ENCODE results near the gene TMEM87B.
A peak's percentile ranks its signal among the peaks of the same experiment; 100 is the strongest.
"Not testable (repeated sequence)": the region's sequence is repeated elsewhere in the genome, so short reads cannot be mapped to it uniquely, and the experiment has no call there.

Gene TMEM87B

GRCh38 chr2:112033600-112033999 lies 21.5 kb upstream of the TMEM87B start:
- DNase-seq, result no peak

- no peak for DNase-seq
These were observed 20.1 kb upstream of the TMEM87B start for GRCh38 chr2:112034924-112035323.

GRCh38 chr2:112035786-112036185 lies 19.3 kb upstream of the TMEM87B start:
- DNase-seq, result no peak

- not testable (repeated sequence) for DNase-seq
These were observed 15.5 kb upstream of the TMEM87B start for GRCh38 chr2:112039556-112039955.

GRCh38 chr2:112040066-112040465 lies 15.0 kb upstream of the TMEM87B start:
- not testable (repeated sequence) for DNase-seq

- DNase-seq, result not testable (repeated sequence)
These were observed 13.6 kb upstream of the TMEM87B start for GRCh38 chr2:112041460-112041859.

- DNase-seq, result no peak
These were observed 9.5 kb upstream of the TMEM87B start for GRCh38 chr2:112045446-112046014.

- DNase-seq, result no peak
These were observed 8.8 kb upstream of the TMEM87B start for GRCh38 chr2:112046231-112046630.

- DNase-seq, result peak in 1 of 2 experiments; percentile 28
These were observed 7.4 kb upstream of the TMEM87B start for GRCh38 chr2:112047537-112048235.

GRCh38 chr2:112048236-112048592 lies 6.9 kb upstream of the TMEM87B start:
- DNase-seq, result no peak

GRCh38 chr2:112048887-112049286 lies 6.2 kb upstream of the TMEM87B start:
- peak; percentile 10 to 54 for DNase-seq

GRCh38 chr2:112050316-112050715 lies 4.8 kb upstream of the TMEM87B start:
- no peak for DNase-seq

GRCh38 chr2:112053917-112054846 lies 887 bp upstream of the TMEM87B start:
- DNase-seq, result peak; percentile 78 to 93

GRCh38 chr2:112055730-112056625 lies 909 bp downstream of the TMEM87B start:
- DNase-seq, result peak; percentile 9 to 38

GRCh38 chr2:112056626-112056987 lies 1.5 kb downstream of the TMEM87B start:
- DNase-seq, result peak in 1 of 2 experiments; percentile 32

GRCh38 chr2:112059671-112060070 lies 4.6 kb downstream of the TMEM87B start:
- no peak for DNase-seq

GRCh38 chr2:112061299-112061698 lies 6.2 kb downstream of the TMEM87B start:
- no peak for DNase-seq

GRCh38 chr2:112061840-112062239 lies 6.8 kb downstream of the TMEM87B start:
- no peak for DNase-seq

- no peak for DNase-seq
These were observed 7.8 kb downstream of the TMEM87B start for GRCh38 chr2:112062894-112063293.

- no peak for DNase-seq
These were observed 10.4 kb downstream of the TMEM87B start for GRCh38 chr2:112065486-112065885.

GRCh38 chr2:112065966-112066365 lies 10.9 kb downstream of the TMEM87B start:
- DNase-seq, result no peak

- not testable (repeated sequence) for DNase-seq
These were observed 14.7 kb downstream of the TMEM87B start for GRCh38 chr2:112069794-112070193.

- DNase-seq, result no peak
These were observed 18.8 kb downstream of the TMEM87B start for GRCh38 chr2:112073875-112074274.

All from NCI-H524 (cell line).